GM12872 (cell line): ENCODE results near the gene BTBD3.

Source experiments
- CTCF ChIP-seq: IDR thresholded peaks from 3 replicates; pipeline ENCODE4 v1.5.1; 2011; ENCODE audit warnings: low read depth, mild to moderate bottlenecking, low read length, moderate library complexity; ENCODE audit not compliant: insufficient read depth

The BTBD3 gene

GRCh38 chr20:11918981-11919380 lies 1.3 kb downstream of the BTBD3 start:
- TF ChIP-seq CTCF = no peak

- TF ChIP-seq CTCF = no peak
Observed at GRCh38 chr20:11919581-11919980, 1.9 kb downstream of the BTBD3 start.

- no peak for TF ChIP-seq CTCF
Observed at GRCh38 chr20:11920083-11920482, 2.4 kb downstream of the BTBD3 start.

- TF ChIP-seq CTCF = no peak
Observed at GRCh38 chr20:11921321-11921720, 3.6 kb downstream of the BTBD3 start.

GRCh38 chr20:11922561-11922960 lies 4.9 kb downstream of the BTBD3 start:
- TF ChIP-seq CTCF = no peak

- no peak for TF ChIP-seq CTCF
Observed at GRCh38 chr20:11924923-11925322, 7.2 kb downstream of the BTBD3 start.

- TF ChIP-seq CTCF = no peak
Observed at GRCh38 chr20:11926292-11926998, 8.8 kb downstream of the BTBD3 start.
